Endothelial cell of umbilical vein (primary cell): ENCODE measurements around the gene LARGE1. TPM values are rescaled to one million over a fixed set of nuclear protein-coding genes. Genes with fewer than 3 reads are reported as not detected.

Experiments used
- BruUV-seq: library from RNA; stranded (reverse); fragments of 400-500 nt; replicated peaks from 2 replicates; lab custom pipeline; 2021; lab: Mats Ljungman, UMichigan
- CTCF ChIA-PET: fragments of 300-600, 350-600 bp; sonication (Branson Sonifier 250); formaldehyde crosslinking; loops from one replicate; lab custom pipeline; 2021; ENCODE audit warnings: antibody characterized with exemption, inconsistent platforms; lab: Charles Lee
- POLR2A ChIA-PET: fragments of 300-600, 350-600 bp; sonication (Branson Sonifier 250); formaldehyde crosslinking; loops from one replicate; lab custom pipeline; 2021; ENCODE audit warnings: antibody characterized with exemption, inconsistent platforms; lab: Charles Lee
- DNase-seq: peaks from one replicate; pipeline ENCODE4 v3.0.0-alpha.2; 2011; ENCODE audit warnings: low read depth, low spot score
- FAIRE-seq: peaks from 2 replicates; lab custom pipeline; 2011; peaks lifted over from hg19 to GRCh38; lab: Jason Lieb, UNC
- H2AFZ ChIP-seq: 2 replicates; pipeline ENCODE4 v1.6.0; 2012; ENCODE audit warnings: low read depth, low read length, control low read depth, inconsistent platforms
- H3K27ac ChIP-seq: 2 replicates; pipeline ENCODE4 v1.5.1; 2011; ENCODE audit warnings: low read depth, mild to moderate bottlenecking, control low read depth, low read length, moderate library complexity; ENCODE audit not compliant: insufficient read depth
- H3K27me3 ChIP-seq, 2 experiments: 2 replicates each; pipeline versions ENCODE4 v1.6.0 to v1.6.1; 2011; ENCODE audit warnings: low read length in 2 of 2, mixed read lengths in 1 of 2; ENCODE audit not compliant: control insufficient read depth in 2 of 2, insufficient read depth in 2 of 2
- H3K36me3 ChIP-seq, 2 experiments: 2 replicates in 1 of 2; 3 replicates in 1 of 2; pipeline ENCODE4 v1.5.1; 2011; ENCODE audit warnings: low read length in 2 of 2, mild to moderate bottlenecking in 1 of 2, moderate library complexity in 1 of 2; ENCODE audit not compliant: control insufficient read depth in 2 of 2, insufficient read depth in 2 of 2; ENCODE audit errors: extremely low read depth in 1 of 2
- H3K4me1 ChIP-seq: 3 replicates; pipeline ENCODE4 v1.5.1; 2011; ENCODE audit warnings: mild to moderate bottlenecking, low read length; ENCODE audit not compliant: control insufficient read depth, insufficient read depth; ENCODE audit errors: extremely low read depth
- H3K4me2 ChIP-seq: 2 replicates; pipeline ENCODE4 v1.6.1; 2011; ENCODE audit warnings: low read length, control low read depth, mixed read lengths; ENCODE audit not compliant: insufficient read depth
- H3K4me3 ChIP-seq, 3 experiments: fragments of 200-600 bp in 1 of 3; sonication (generic), shearing (Covaris generic) in 1 of 3; replicated peaks in 1 of 3; 2 replicates each; pipeline ENCODE4 v1.5.1; 2011 to 2016; ENCODE audit warnings: control low read depth in 3 of 3, low read length in 3 of 3, mild to moderate bottlenecking in 2 of 3, inconsistent platforms in 1 of 3, low read depth in 1 of 3, moderate library complexity in 1 of 3; ENCODE audit not compliant: insufficient read depth in 1 of 3
- H3K79me2 ChIP-seq: 2 replicates; pipeline ENCODE4 v1.6.0; 2012; ENCODE audit warnings: low read length, inconsistent platforms; ENCODE audit not compliant: control insufficient read depth, insufficient read depth
- H3K9ac ChIP-seq: replicated peaks from 2 replicates; pipeline ENCODE3; 2011; ENCODE audit warnings: low read length, control low read depth; ENCODE audit not compliant: insufficient read depth; ENCODE audit errors: extremely low read depth
- H3K9me1 ChIP-seq: replicated peaks from 3 replicates; pipeline ENCODE4 v1.6.0; 2011; ENCODE audit warnings: mild to moderate bottlenecking, low read length; ENCODE audit not compliant: control insufficient read depth, insufficient read depth; ENCODE audit errors: extremely low read depth
- H3K9me3 ChIP-seq: replicated peaks from 2 replicates; pipeline ENCODE4 v1.5.1; 2012; ENCODE audit warnings: low read length, inconsistent platforms; ENCODE audit not compliant: control insufficient read depth, insufficient read depth
- H4K20me1 ChIP-seq: replicated peaks from 2 replicates; pipeline ENCODE3; 2011; ENCODE audit warnings: mild to moderate bottlenecking, low read length; ENCODE audit not compliant: control insufficient read depth, insufficient read depth; ENCODE audit errors: extremely low read depth
- CTCF ChIP-seq, 2 donors: IDR thresholded peaks; 1 replicate in 1 of 2; 2 replicates in 1 of 2; pipeline ENCODE4 v1.5.1; 2011; ENCODE audit warnings: low read length in 2 of 2, mild to moderate bottlenecking in 2 of 2, moderate library complexity in 2 of 2, control low read depth in 1 of 2, inconsistent platforms in 1 of 2, low read depth in 1 of 2; ENCODE audit not compliant: insufficient read depth in 1 of 2; ENCODE audit errors: extremely low read depth in 1 of 2
- EZH2 ChIP-seq: IDR thresholded peaks from 2 replicates; pipeline ENCODE4 v1.6.1; 2012; ENCODE audit warnings: borderline replicate concordance, low read depth, mild to moderate bottlenecking, moderate library complexity, low read length, inconsistent platforms; ENCODE audit not compliant: severe bottlenecking
- FOS ChIP-seq: IDR thresholded peaks from 2 replicates; pipeline ENCODE4 v1.6.1; 2011; ENCODE audit warnings: mild to moderate bottlenecking, low read length, moderate library complexity, borderline replicate concordance; ENCODE audit not compliant: insufficient read depth
- GATA2 ChIP-seq: IDR thresholded peaks from 2 replicates; pipeline ENCODE4 v1.7.0; 2011; ENCODE audit warnings: low read depth, mild to moderate bottlenecking, moderate library complexity, mixed read lengths, low read length; ENCODE audit not compliant: insufficient read length, insufficient read depth
- JUN ChIP-seq: IDR thresholded peaks from 2 replicates; pipeline ENCODE4 v1.6.1; 2011; ENCODE audit warnings: borderline replicate concordance, low read depth; ENCODE audit not compliant: insufficient read length, insufficient read depth
- MAX ChIP-seq: IDR thresholded peaks from 2 replicates; pipeline ENCODE4 v1.6.1; 2011; ENCODE audit not compliant: insufficient read depth, insufficient read length
- MYC ChIP-seq: IDR thresholded peaks from one replicate; pipeline ENCODE4 v1.6.1; 2011; ENCODE audit warnings: mild to moderate bottlenecking, low read depth, low read length
- POLR2A ChIP-seq: IDR thresholded peaks from 2 replicates; pipeline ENCODE4 v1.6.1; 2012; ENCODE audit warnings: low read depth, mild to moderate bottlenecking, control low read depth, low read length
- POLR2AphosphoS5 ChIP-seq: IDR thresholded peaks from 2 replicates; pipeline ENCODE4 v1.6.1; 2012; ENCODE audit warnings: low read depth, mild to moderate bottlenecking, control low read depth, low read length, moderate library complexity; ENCODE audit not compliant: insufficient read depth
- dilution Hi-C: fragments of 300-500 bp; cut with MboI; formaldehyde crosslinking; loops from one replicate; pipeline ENCODE4 v1.15.0; 2019; ENCODE audit warnings: low sequenced_read_pairs; ENCODE audit not compliant: extremely low pct_ligation_motif_present
- intact Hi-C: fragments of 100-400 bp; cut with micrococcal nuclease; formaldehyde crosslinking; loops from one replicate; pipeline ENCODE4 v1.10.0; 2022
- polyA plus RNA-seq, 4 experiments: library from polyadenylated mRNA; depleted of rRNA in 3 of 4; stranded (reverse) in 3 of 4; unstranded in 1 of 4; fragments of >200 nt; gene quantifications; 2 replicates each; pipeline versions ENCODE4 v1.2.1 to v1.2.3, GENCODE V29; 2011 to 2012; ENCODE audit warnings: missing spikeins in 1 of 4
- total RNA-seq: library from RNA; stranded (reverse); gene quantifications from 2 replicates; pipeline ENCODE4 v1.2.3, GENCODE V29; 2021

Gene LARGE1
- total and polyA plus RNA-seq, 2 donors (not counting 3 experiments of a cell fraction or from before 2014, with no cell fraction given) = 0.95 to 4.4 TPM

- dilution Hi-C loops (no loop called here), intact Hi-C loops (no loop called here)
- no peak overlapping the region for H3K9ac ChIP-seq
- no peaks in the 10 kb centered on the region for H3K4me1 ChIP-seq
- FAIRE-seq (no peak), DNase-seq (no peak)
- POLR2A ChIA-PET = no interaction called here
- no peak overlapping the region for H3K4me2 ChIP-seq
- no peak overlapping the region for H3K27ac ChIP-seq
- no peaks in the 10 kb centered on the region for H3K9me3 ChIP-seq
- TF ChIP-seq MAX (no peak), CTCF (IDR thresholded peaks at IDR 0.05; ENCODE audit: extremely low read depth in 1 of 2, insufficient read depth in 1 of 2, low read depth in 1 of 2, low read length in 2 of 2) (no peak), GATA2 (no peak), MYC (no peak), FOS (no peak), POLR2A (no peak), EZH2 (no peak), POLR2AphosphoS5 (no peak), JUN (no peak)
- no peaks in the 10 kb centered on the region for H3K79me2 ChIP-seq
- CTCF ChIA-PET = no interaction called here
- H3K4me3 ChIP-seq = no peak overlapping the region
- no peaks in the 10 kb centered on the region for H3K36me3 ChIP-seq
- no peaks in the 10 kb centered on the region for H3K9me1 ChIP-seq
- H2AFZ ChIP-seq = no peak overlapping the region
- no peaks in the 10 kb centered on the region for H4K20me1 ChIP-seq
- no peaks in the 10 kb centered on the region for H3K27me3 ChIP-seq
- BruUV-seq = no TSS peak
Observed at GRCh38 chr22:33883561-33883960, 36.7 kb downstream of the LARGE1 start.
